Measurements from ENCODE around the gene DGCR6L. TPM values are rescaled to one million over a fixed set of nuclear protein-coding genes. Genes with fewer than 3 reads are reported as not detected.
"Not testable (repeated sequence)": the region's sequence is repeated elsewhere in the genome, so short reads cannot be mapped to it uniquely, and the experiment has no call there.

Gene DGCR6L
- total and polyA plus RNA-seq, 2 donors (not counting 1 experiment from before 2014, with no cell fraction given): 26.2 to 53.2 TPM

GRCh38 chr22:20355939-20356636 lies 36.2 kb upstream of the DGCR6L start:
- H3K4me2 ChIP-seq (ENCODE audit: extremely low read depth, insufficient read depth, low read length); H3K27ac ChIP-seq (ENCODE audit: insufficient read depth, low read length); H2AFZ ChIP-seq (ENCODE audit: low read length); H3K9me3 ChIP-seq (ENCODE audit: control insufficient read depth, insufficient read depth, low read depth, low read length); H3K79me2 ChIP-seq (ENCODE audit: control insufficient read depth, insufficient read depth, low read length); H3K4me1 ChIP-seq (ENCODE audit: control insufficient read depth, extremely low read depth, insufficient read depth, low read length); DNase-seq (ENCODE audit: low read depth in 2 of 2); H3K4me3 ChIP-seq (replicated peaks in 1 of 4; ENCODE audit: control extremely low read depth in 1 of 4, insufficient read depth in 1 of 4, low read depth in 3 of 4, low read length in 4 of 4); H3K27me3 ChIP-seq (ENCODE audit: control insufficient read depth, insufficient read depth, low read length); H3K36me3 ChIP-seq (ENCODE audit: control insufficient read depth, insufficient read depth, low read length); H3K9ac ChIP-seq (ENCODE audit: insufficient read depth, low read length); H4K20me1 ChIP-seq (ENCODE audit: control insufficient read depth, extremely low read depth, insufficient read depth, low read length): not testable (repeated sequence)

DNA sequence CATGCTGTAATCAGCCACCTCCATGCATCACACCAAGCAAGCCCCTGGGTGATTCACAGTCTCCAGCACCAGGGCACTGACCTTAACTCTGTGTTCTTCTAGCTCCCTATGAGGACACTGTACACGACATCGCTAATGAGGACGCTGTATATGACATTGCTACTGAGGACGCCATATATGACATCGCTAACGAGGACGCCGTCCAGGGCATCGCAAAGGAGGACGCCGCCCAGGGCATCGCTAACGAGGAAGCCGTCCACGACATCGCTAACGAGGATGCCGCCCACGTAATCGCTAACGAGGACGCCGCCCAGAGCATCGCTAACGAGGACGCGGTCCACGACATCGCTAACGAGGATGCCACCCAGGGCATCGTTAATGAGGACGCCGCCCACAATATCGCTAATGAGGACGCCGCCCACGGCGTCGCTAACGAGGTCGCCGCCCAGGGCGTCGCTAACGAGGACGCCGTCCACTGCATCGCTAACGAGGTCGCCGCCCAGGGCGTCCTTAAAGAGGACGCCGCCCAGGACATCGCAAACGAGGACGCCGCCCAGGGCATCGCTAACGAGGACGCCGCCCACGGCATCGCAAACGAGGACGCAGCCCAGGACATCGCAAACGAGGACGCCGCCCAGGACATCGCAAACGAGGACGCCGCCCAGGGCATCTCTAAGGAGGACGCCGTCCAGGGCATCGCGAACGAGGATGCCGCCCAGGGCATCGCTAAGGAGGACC lies 34.5 kb upstream of the DGCR6L start:
- H2AFZ ChIP-seq (ENCODE audit: low read length): no peak overlapping the region
- H3K9ac ChIP-seq (ENCODE audit: insufficient read depth, low read length): no peak overlapping the region
- H3K9me3 ChIP-seq (ENCODE audit: control insufficient read depth, insufficient read depth, low read depth, low read length): no peaks in the 10 kb centered on the region
- H3K27ac ChIP-seq (ENCODE audit: insufficient read depth, low read length): no peak overlapping the region
- no peaks in the 10 kb centered on the region for H3K27me3 ChIP-seq (ENCODE audit: control insufficient read depth, insufficient read depth, low read length)
- H3K4me3 ChIP-seq (replicated peaks in 1 of 4; ENCODE audit: control extremely low read depth in 1 of 4, insufficient read depth in 1 of 4, low read depth in 3 of 4, low read length in 4 of 4): no peak overlapping the region
- DNase-seq (ENCODE audit: low read depth in 2 of 2): no peak
- no peaks in the 10 kb centered on the region for H3K4me1 ChIP-seq (ENCODE audit: control insufficient read depth, extremely low read depth, insufficient read depth, low read length)
- no peaks in the 10 kb centered on the region for H3K79me2 ChIP-seq (ENCODE audit: control insufficient read depth, insufficient read depth, low read length)
- H3K4me2 ChIP-seq (ENCODE audit: extremely low read depth, insufficient read depth, low read length): no peak overlapping the region
- TF ChIP-seq EZH2 (IDR thresholded peaks at IDR 0.05; ENCODE audit: low read length, missing control alignments): no peak
- TF ChIP-seq, protein P1, sequence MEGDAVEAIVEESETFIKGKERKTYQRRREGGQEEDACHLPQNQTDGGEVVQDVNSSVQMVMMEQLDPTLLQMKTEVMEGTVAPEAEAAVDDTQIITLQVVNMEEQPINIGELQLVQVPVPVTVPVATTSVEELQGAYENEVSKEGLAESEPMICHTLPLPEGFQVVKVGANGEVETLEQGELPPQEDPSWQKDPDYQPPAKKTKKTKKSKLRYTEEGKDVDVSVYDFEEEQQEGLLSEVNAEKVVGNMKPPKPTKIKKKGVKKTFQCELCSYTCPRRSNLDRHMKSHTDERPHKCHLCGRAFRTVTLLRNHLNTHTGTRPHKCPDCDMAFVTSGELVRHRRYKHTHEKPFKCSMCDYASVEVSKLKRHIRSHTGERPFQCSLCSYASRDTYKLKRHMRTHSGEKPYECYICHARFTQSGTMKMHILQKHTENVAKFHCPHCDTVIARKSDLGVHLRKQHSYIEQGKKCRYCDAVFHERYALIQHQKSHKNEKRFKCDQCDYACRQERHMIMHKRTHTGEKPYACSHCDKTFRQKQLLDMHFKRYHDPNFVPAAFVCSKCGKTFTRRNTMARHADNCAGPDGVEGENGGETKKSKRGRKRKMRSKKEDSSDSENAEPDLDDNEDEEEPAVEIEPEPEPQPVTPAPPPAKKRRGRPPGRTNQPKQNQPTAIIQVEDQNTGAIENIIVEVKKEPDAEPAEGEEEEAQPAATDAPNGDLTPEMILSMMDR (conservative IDR thresholded peaks at IDR 0.05 in 1 of 2, IDR thresholded peaks at IDR 0.05 in 1 of 2; ENCODE audit: low read depth in 1 of 2, low read length in 2 of 2): no peak
- H4K20me1 ChIP-seq (ENCODE audit: control insufficient read depth, extremely low read depth, insufficient read depth, low read length): no peaks in the 10 kb centered on the region
- no peaks in the 10 kb centered on the region for H3K36me3 ChIP-seq (ENCODE audit: control insufficient read depth, insufficient read depth, low read length)

DNA sequence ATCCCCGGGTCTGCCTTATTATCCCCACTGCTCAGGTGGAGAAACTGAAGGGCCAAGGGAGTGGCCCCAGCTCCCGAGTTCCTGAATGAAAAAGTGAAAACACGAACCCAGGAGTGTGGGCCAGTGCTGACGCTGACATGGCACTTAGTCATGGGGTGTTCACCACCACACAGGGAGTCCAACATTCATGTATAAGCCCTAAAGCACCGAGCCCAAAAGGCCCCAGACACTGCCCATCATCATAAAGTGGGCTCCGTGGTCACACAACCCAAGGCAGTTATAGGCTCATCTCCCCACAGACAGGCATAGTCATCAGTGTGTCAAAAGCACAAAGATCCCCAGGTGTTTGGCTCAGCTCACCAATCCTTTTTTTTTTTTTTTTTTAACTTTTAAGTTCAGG lies 32.7 kb upstream of the DGCR6L start:
- H3K4me1 ChIP-seq (ENCODE audit: control insufficient read depth, extremely low read depth, insufficient read depth, low read length); H3K79me2 ChIP-seq (ENCODE audit: control insufficient read depth, insufficient read depth, low read length); H3K4me3 ChIP-seq (replicated peaks in 1 of 4; ENCODE audit: control extremely low read depth in 1 of 4, insufficient read depth in 1 of 4, low read depth in 3 of 4, low read length in 4 of 4); H3K27ac ChIP-seq (ENCODE audit: insufficient read depth, low read length); H3K9me3 ChIP-seq (ENCODE audit: control insufficient read depth, insufficient read depth, low read depth, low read length); H3K36me3 ChIP-seq (ENCODE audit: control insufficient read depth, insufficient read depth, low read length); H3K4me2 ChIP-seq (ENCODE audit: extremely low read depth, insufficient read depth, low read length); H3K9ac ChIP-seq (ENCODE audit: insufficient read depth, low read length); H4K20me1 ChIP-seq (ENCODE audit: control insufficient read depth, extremely low read depth, insufficient read depth, low read length); H3K27me3 ChIP-seq (ENCODE audit: control insufficient read depth, insufficient read depth, low read length); H2AFZ ChIP-seq (ENCODE audit: low read length): not testable (repeated sequence)
- peak in 1 of 2 donors; percentile 3 for DNase-seq (ENCODE audit: low read depth in 2 of 2)

GRCh38 chr22:20346553-20346952 lies 26.7 kb upstream of the DGCR6L start:
- H3K9me3 ChIP-seq (ENCODE audit: control insufficient read depth, insufficient read depth, low read depth, low read length); H3K27me3 ChIP-seq (ENCODE audit: control insufficient read depth, insufficient read depth, low read length); H3K36me3 ChIP-seq (ENCODE audit: control insufficient read depth, insufficient read depth, low read length); H3K27ac ChIP-seq (ENCODE audit: insufficient read depth, low read length); H3K79me2 ChIP-seq (ENCODE audit: control insufficient read depth, insufficient read depth, low read length); H3K9ac ChIP-seq (ENCODE audit: insufficient read depth, low read length); H3K4me1 ChIP-seq (ENCODE audit: control insufficient read depth, extremely low read depth, insufficient read depth, low read length); H3K4me3 ChIP-seq (replicated peaks in 1 of 4; ENCODE audit: control extremely low read depth in 1 of 4, insufficient read depth in 1 of 4, low read depth in 3 of 4, low read length in 4 of 4); H2AFZ ChIP-seq (ENCODE audit: low read length); H3K4me2 ChIP-seq (ENCODE audit: extremely low read depth, insufficient read depth, low read length); H4K20me1 ChIP-seq (ENCODE audit: control insufficient read depth, extremely low read depth, insufficient read depth, low read length); DNase-seq (ENCODE audit: low read depth in 2 of 2): not testable (repeated sequence)

DNA sequence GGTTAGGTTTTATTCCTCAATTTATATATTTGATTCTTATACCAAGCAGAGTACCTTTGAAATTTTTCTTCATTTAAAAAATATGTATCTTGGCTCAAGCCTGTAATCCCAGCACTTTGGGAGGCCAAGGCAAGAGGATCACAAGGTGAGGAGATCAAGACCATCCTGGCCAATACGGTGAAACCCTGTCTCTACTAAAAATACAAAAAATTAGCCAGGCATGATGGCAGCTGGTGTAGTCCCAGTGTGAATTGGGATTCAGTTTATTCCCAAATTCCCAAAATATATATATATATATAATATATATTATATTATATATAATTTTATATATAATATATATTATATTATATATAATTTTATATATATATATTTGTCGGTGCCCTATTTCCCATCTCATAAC lies 18.4 kb upstream of the DGCR6L start:
- not testable (repeated sequence) for DNase-seq (ENCODE audit: low read depth in 2 of 2)

DNA sequence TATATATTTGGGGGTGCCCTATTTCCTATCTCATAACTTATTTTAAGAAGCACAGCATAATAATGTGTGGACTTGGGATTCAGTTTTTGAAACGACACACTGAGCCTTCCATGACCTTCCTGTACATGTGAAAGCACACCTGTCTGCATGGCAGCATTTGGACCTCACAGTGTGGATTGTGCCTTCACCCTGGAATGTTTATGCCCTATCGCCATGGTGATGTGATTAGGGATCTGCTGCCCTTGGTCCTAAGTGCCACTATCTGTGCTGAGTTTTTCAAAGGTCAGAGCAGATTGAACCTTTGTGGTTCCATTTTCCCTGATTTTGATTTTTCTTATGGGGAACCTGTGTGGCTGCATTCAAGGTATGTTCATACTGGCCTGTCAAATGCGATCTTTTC lies 17.9 kb upstream of the DGCR6L start:
- H3K36me3 ChIP-seq (ENCODE audit: control insufficient read depth, insufficient read depth, low read length); H3K79me2 ChIP-seq (ENCODE audit: control insufficient read depth, insufficient read depth, low read length); H3K4me3 ChIP-seq (replicated peaks in 1 of 4; ENCODE audit: control extremely low read depth in 1 of 4, insufficient read depth in 1 of 4, low read depth in 3 of 4, low read length in 4 of 4); DNase-seq (ENCODE audit: low read depth in 2 of 2); H3K9me3 ChIP-seq (ENCODE audit: control insufficient read depth, insufficient read depth, low read depth, low read length); H3K27ac ChIP-seq (ENCODE audit: insufficient read depth, low read length); H4K20me1 ChIP-seq (ENCODE audit: control insufficient read depth, extremely low read depth, insufficient read depth, low read length); H3K4me2 ChIP-seq (ENCODE audit: extremely low read depth, insufficient read depth, low read length); H3K9ac ChIP-seq (ENCODE audit: insufficient read depth, low read length); H3K4me1 ChIP-seq (ENCODE audit: control insufficient read depth, extremely low read depth, insufficient read depth, low read length); H3K27me3 ChIP-seq (ENCODE audit: control insufficient read depth, insufficient read depth, low read length); H2AFZ ChIP-seq (ENCODE audit: low read length): not testable (repeated sequence)

More for the DNA sequence above, 18.4 kb upstream of the DGCR6L start:
- not testable (repeated sequence) for H3K27me3 ChIP-seq (ENCODE audit: control insufficient read depth, insufficient read depth, low read length); H3K4me2 ChIP-seq (ENCODE audit: extremely low read depth, insufficient read depth, low read length); H3K4me3 ChIP-seq (replicated peaks in 1 of 4; ENCODE audit: control extremely low read depth in 1 of 4, insufficient read depth in 1 of 4, low read depth in 3 of 4, low read length in 4 of 4); H2AFZ ChIP-seq (ENCODE audit: low read length); H3K79me2 ChIP-seq (ENCODE audit: control insufficient read depth, insufficient read depth, low read length); H3K27ac ChIP-seq (ENCODE audit: insufficient read depth, low read length); H3K4me1 ChIP-seq (ENCODE audit: control insufficient read depth, extremely low read depth, insufficient read depth, low read length); H3K9me3 ChIP-seq (ENCODE audit: control insufficient read depth, insufficient read depth, low read depth, low read length); H4K20me1 ChIP-seq (ENCODE audit: control insufficient read depth, extremely low read depth, insufficient read depth, low read length); H3K9ac ChIP-seq (ENCODE audit: insufficient read depth, low read length); H3K36me3 ChIP-seq (ENCODE audit: control insufficient read depth, insufficient read depth, low read length)

All from fibroblast of lung (primary cell).